GM19468 (cell line): ENCODE results near the gene LAX1.
"Not testable (repeated sequence)": the region's sequence is repeated elsewhere in the genome, so short reads cannot be mapped to it uniquely, and the experiment has no call there.

Experiments
- ATAC-seq: cut with Tn5 transposase; IDR thresholded peaks from one replicate; pipeline ENCODE4 v1.9.1; 2021; ENCODE audit warnings: mild to moderate bottlenecking, moderate library complexity, moderate number of reproducible peaks; ENCODE audit not compliant: unreplicated experiment; ENCODE audit errors: extremely low read depth

Gene LAX1

GRCh38 chr1:203765029-203765837 is at the start of gene LAX1:
TSS of gene LAX1 (plus strand) at chr1:203765183. CDS start at chr1:203765566, 383 bp downstream.
- peak; percentile 75 for ATAC-seq

- no peak for ATAC-seq
Measured at GRCh38 chr1:203717120-203717519, 47.9 kb upstream of the LAX1 start.

- ATAC-seq, result no peak
Measured at GRCh38 chr1:203720242-203720641, 44.7 kb upstream of the LAX1 start.

- ATAC-seq, result no peak
Measured at GRCh38 chr1:203722909-203723308, 42.1 kb upstream of the LAX1 start.

- ATAC-seq, result no peak
Measured at GRCh38 chr1:203726417-203726867, 38.5 kb upstream of the LAX1 start.

GRCh38 chr1:203733009-203733863 is 31.7 kb upstream of the LAX1 start:
- no peak for ATAC-seq

GRCh38 chr1:203742436-203742835 is 22.5 kb upstream of the LAX1 start:
- ATAC-seq, result no peak

GRCh38 chr1:203743091-203743571 is 21.9 kb upstream of the LAX1 start:
- ATAC-seq, result no peak

GRCh38 chr1:203744075-203744972 is 20.7 kb upstream of the LAX1 start:
- ATAC-seq, result peak; percentile 52

GRCh38 chr1:203746281-203746680 is 18.7 kb upstream of the LAX1 start:
- no peak for ATAC-seq

GRCh38 chr1:203751051-203751450 is 13.9 kb upstream of the LAX1 start:
- ATAC-seq, result no peak

- not testable (repeated sequence) for ATAC-seq
Measured at GRCh38 chr1:203751618-203752361, 13.2 kb upstream of the LAX1 start.

- ATAC-seq, result no peak
Measured at GRCh38 chr1:203754455-203754864, 10.5 kb upstream of the LAX1 start.

GRCh38 chr1:203756036-203756435 is 8.9 kb upstream of the LAX1 start:
- no peak for ATAC-seq

- not testable (repeated sequence) for ATAC-seq
Measured at GRCh38 chr1:203758749-203759148, 6.2 kb upstream of the LAX1 start.

GRCh38 chr1:203760506-203760905 is 4.5 kb upstream of the LAX1 start:
- ATAC-seq, result no peak

GRCh38 chr1:203761958-203762357 is 3.0 kb upstream of the LAX1 start:
- not testable (repeated sequence) for ATAC-seq

- ATAC-seq, result no peak
Measured at GRCh38 chr1:203763505-203763904, 1.5 kb upstream of the LAX1 start.
